ENCODE measurements around the gene CCDC40. TPM values are rescaled to one million over a fixed set of nuclear protein-coding genes. Genes with fewer than 3 reads are reported as not detected.

CCDC40 gene
- total RNA-seq, 1 experiment from 2014 or later = 9.9 TPM

DNA sequence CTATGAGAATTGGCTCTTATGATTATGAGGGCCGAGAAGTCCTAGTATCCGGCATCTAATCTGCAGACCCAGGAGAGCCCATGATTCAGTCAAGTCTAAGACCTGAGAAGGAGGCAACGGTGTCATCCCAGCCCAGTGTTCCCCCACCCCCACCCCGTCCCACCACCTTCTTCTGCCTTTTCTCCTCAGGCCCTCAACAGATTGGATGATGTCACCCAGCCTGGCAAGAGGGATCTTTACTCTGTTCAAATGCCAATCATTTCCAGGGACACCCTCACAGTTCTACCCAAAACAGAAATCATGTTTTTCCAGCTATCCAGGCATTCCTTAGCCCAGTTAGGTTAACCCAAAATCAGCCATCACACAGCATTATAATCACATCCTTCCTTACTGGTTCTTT, 54.9 kb downstream of the CCDC40 start:
- no TSS peak for BruUV-seq (replicated peaks)
- H3K27me3 Mint-ChIP-seq (ENCODE audit: unreplicated experiment) = peaks cover 18% of the 10 kb centered on the region
- TF ChIP-seq, protein P1, sequence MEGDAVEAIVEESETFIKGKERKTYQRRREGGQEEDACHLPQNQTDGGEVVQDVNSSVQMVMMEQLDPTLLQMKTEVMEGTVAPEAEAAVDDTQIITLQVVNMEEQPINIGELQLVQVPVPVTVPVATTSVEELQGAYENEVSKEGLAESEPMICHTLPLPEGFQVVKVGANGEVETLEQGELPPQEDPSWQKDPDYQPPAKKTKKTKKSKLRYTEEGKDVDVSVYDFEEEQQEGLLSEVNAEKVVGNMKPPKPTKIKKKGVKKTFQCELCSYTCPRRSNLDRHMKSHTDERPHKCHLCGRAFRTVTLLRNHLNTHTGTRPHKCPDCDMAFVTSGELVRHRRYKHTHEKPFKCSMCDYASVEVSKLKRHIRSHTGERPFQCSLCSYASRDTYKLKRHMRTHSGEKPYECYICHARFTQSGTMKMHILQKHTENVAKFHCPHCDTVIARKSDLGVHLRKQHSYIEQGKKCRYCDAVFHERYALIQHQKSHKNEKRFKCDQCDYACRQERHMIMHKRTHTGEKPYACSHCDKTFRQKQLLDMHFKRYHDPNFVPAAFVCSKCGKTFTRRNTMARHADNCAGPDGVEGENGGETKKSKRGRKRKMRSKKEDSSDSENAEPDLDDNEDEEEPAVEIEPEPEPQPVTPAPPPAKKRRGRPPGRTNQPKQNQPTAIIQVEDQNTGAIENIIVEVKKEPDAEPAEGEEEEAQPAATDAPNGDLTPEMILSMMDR (IDR thresholded peaks at IDR 0.05; ENCODE audit: unreplicated experiment) = no peak
- H3K4me1 Mint-ChIP-seq (ENCODE audit: low read depth, unreplicated experiment) = no peaks in the 10 kb centered on the region
- intact Hi-C loops (cut with micrococcal nuclease; ENCODE audit: unreplicated experiment) = no loop called here
- no peaks in the 10 kb centered on the region for H3K36me3 Mint-ChIP-seq (ENCODE audit: insufficient read depth, unreplicated experiment)
- no peak for DNase-seq
- no peaks in the 10 kb centered on the region for H3K9me3 Mint-ChIP-seq (ENCODE audit: low read depth, unreplicated experiment)
- CTCF ChIA-PET = interaction anchor here (1.2 kb wide), 1 partner anchor 10 kb away, joined by 3 read pairs; the partner anchor contains the start of gene GAA
- H3K27ac Mint-ChIP-seq (ENCODE audit: unreplicated experiment) = no peak overlapping the region
- H3K4me3 Mint-ChIP-seq (ENCODE audit: low read depth, unreplicated experiment) = no peak overlapping the region

DNA sequence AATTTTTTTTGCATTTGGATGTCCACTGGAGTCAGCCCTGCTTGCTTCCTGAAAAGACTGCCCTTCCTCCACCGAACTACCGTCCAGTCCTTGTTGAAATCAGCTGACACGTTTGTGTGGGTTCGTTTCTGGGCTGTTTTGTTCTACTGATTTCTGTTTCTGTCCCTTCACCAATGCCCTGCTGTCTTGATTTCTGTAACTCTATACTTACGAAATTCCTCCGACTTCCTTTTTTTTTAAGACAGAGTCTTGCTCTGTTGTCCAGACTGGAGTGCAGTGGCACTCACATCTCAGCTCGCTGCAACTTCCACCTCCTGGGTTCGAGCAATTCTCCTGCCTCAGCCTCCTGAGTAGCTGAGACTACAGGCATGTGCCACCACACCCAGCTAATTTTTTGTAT, 56.5 kb downstream of the CCDC40 start:
- no TSS peak for BruUV-seq (replicated peaks)
- TF ChIP-seq, protein P1 (IDR thresholded peaks at IDR 0.05; ENCODE audit: unreplicated experiment) = no peak
- Mint-ChIP-seq H3K27ac (ENCODE audit: unreplicated experiment) (no peak overlapping the region), H3K27me3 (ENCODE audit: unreplicated experiment) (peaks cover 19% of the 10 kb centered on the region), H3K4me3 (ENCODE audit: low read depth, unreplicated experiment) (no peak overlapping the region), H3K9me3 (ENCODE audit: low read depth, unreplicated experiment) (no peaks in the 10 kb centered on the region), H3K4me1 (ENCODE audit: low read depth, unreplicated experiment) (no peaks in the 10 kb centered on the region), H3K36me3 (ENCODE audit: insufficient read depth, unreplicated experiment) (no peaks in the 10 kb centered on the region)
- DNase-seq = no peak
- CTCF ChIA-PET = no interaction called here
- intact Hi-C loops (cut with micrococcal nuclease; ENCODE audit: unreplicated experiment) = no loop called here

DNA sequence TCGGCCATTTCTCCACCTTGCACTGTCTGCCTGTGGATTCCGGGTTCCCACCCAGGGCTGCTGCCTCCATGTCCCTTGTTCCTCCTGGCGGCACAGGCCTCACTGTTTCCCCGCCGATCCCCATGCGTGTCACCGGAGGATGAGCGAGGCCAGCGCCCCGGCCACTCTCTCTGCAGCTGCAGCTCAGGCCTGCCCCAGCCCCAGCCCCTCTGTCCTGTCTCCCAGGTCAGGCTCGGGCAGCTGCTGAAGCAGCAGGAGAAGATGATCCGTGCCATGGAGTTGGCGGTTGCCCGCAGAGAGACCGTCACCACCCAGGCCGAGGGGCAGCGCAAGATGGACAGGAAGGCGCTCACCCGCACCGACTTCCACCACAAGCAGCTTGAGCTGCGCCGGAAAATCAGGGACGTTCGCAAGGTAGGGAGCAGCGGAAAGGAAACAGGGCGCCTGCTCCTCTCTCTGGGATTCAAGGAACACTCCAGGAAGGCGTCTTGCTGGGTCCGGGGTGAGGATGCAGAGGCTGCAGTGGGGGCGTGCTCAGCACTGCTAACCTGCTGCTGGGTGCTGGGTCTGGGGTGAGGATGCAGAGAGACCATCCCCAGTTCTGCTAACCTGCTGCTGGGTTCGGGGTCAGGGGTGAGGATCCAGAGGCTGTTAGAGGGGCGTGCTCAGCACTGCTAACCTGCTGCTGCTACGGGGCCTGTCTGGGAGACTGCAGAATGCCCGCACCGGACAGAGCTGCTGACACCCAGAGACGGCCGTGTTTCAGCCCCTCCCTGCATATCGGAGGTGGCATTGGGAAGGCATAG, 58.8 kb downstream of the CCDC40 start:
- no peak for DNase-seq
- BruUV-seq (replicated peaks) = no TSS peak
- TF ChIP-seq, protein P1 (IDR thresholded peaks at IDR 0.05; ENCODE audit: unreplicated experiment) = no peak
- H3K4me1 Mint-ChIP-seq (ENCODE audit: low read depth, unreplicated experiment) = no peaks in the 10 kb centered on the region
- no peak overlapping the region for H3K4me3 Mint-ChIP-seq (ENCODE audit: low read depth, unreplicated experiment)
- H3K9me3 Mint-ChIP-seq (ENCODE audit: low read depth, unreplicated experiment) = no peaks in the 10 kb centered on the region
- peaks cover 23% of the 10 kb centered on the region for H3K27me3 Mint-ChIP-seq (ENCODE audit: unreplicated experiment)
- CTCF ChIA-PET = no interaction called here
- H3K36me3 Mint-ChIP-seq (ENCODE audit: insufficient read depth, unreplicated experiment) = no peaks in the 10 kb centered on the region
- intact Hi-C loops (cut with micrococcal nuclease; ENCODE audit: unreplicated experiment) = no loop called here
- H3K27ac Mint-ChIP-seq (ENCODE audit: unreplicated experiment) = no peak overlapping the region

DNA sequence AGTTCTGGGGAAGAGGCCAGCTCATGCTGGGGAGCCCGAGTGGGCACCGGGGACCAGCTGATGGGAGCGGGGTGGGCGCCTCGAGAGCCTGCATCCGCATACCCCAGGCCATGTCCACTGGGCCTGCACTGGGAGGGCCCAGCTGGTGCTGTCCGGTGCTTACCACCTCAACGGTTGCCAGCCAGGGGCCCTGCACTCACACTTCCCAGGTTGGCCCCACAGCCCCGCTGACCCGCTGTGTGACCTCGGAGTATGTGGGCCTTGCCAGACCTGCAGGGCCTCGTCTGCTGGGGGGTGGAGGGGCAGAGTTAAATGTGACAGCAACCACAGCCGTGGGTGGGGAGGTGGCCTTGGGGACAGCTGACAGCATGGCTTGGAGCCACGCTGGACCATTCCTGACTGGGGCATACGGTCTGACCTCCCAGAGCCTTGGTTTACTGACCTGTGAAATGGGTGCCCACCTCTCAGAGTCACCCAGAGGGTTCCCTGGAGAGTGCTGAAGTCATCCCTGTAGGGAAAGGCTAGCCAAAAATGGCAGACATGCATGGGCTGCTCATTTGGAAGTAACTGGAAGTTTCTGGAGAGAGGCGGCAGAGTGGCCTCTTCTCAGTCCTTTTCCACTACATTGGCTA, 59.5 kb downstream of the CCDC40 start:
- CTCF ChIA-PET = no interaction called here
- no peaks in the 10 kb centered on the region for H3K9me3 Mint-ChIP-seq (ENCODE audit: low read depth, unreplicated experiment)
- peaks cover 3% of the 10 kb centered on the region for H3K36me3 Mint-ChIP-seq (ENCODE audit: insufficient read depth, unreplicated experiment)
- intact Hi-C loops (cut with micrococcal nuclease; ENCODE audit: unreplicated experiment) = no loop called here
- DNase-seq = no peak
- H3K4me3 Mint-ChIP-seq (ENCODE audit: low read depth, unreplicated experiment) = no peak overlapping the region
- peaks cover 23% of the 10 kb centered on the region for H3K27me3 Mint-ChIP-seq (ENCODE audit: unreplicated experiment)
- H3K27ac Mint-ChIP-seq (ENCODE audit: unreplicated experiment) = no peak overlapping the region
- TF ChIP-seq, protein P1 (IDR thresholded peaks at IDR 0.05; ENCODE audit: unreplicated experiment) = no peak
- H3K4me1 Mint-ChIP-seq (ENCODE audit: low read depth, unreplicated experiment) = no peaks in the 10 kb centered on the region
- no TSS peak for BruUV-seq (replicated peaks)

All from Calu3 (cell line).